GM21825 (cell line): ENCODE results near the gene ANXA5.

Experiments used
- ATAC-seq: cut with Tn5 transposase; IDR thresholded peaks from one replicate; pipeline ENCODE4 v1.9.1; 2021; ENCODE audit warnings: mild to moderate bottlenecking, moderate library complexity; ENCODE audit not compliant: unreplicated experiment

Gene ANXA5

DNA sequence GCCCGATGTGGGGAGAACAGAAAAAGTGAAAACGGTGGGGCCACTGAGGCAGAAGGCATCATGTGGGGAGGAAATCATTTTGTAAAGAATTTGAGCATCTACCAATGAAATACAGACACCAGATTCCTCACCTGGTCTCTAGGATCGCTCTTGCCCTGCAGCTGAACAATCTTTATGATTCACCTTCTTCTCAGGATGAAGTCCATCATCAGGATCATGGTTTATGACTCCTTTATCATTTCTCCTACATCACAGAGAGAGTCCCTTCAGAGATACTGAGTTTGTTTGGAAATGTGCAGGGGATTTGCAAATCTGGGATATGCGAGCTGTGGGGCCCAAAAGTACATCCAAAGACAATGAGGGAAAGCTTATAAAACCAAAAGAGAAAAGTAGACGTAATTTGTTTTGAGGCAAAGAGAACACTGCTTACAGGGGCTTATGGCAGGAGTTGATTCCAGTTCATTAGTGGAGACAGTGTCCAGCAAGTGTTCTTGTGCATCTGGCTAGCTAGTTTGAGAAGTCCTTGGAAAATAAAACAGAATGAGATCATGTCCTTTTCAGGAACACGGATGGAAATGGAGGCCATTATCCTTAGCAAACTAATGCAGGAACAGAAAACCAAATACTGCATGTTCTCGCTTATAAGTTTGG lies 15.3 kb upstream of the ANXA5 start:
- no peak for ATAC-seq

DNA sequence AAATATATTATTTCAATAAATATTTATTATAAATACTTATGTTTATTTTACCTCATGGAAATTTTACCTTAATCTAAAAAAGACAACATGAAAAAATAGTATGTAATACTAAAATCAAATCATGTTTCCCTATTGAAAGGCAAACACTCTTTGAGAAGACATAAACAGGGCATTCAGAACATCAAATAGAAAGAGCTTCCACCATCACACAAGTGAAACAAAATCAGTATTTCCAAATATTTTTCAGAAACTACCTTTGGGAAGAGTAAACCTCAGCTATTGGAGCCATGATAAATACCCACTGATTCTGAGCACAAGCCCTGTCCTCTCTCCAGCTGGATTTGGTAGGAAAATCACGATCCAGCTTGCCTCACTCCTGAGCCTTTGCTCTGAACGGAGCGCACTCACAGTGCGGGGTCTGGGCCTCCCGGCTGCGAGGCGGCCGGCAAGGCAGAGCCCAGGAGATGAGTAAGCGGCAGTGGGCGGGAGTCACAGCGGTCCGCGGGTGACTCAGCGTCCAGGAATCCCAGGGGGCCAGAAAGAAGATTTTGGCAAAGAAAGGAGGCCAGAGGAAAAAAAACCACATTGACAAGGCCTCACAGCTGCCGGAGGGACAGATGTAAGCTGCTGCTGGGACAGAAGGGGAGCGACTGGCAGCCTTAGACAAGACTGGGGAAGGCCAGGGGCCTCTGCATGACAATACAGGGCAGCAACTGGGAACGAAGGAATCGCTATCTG lies 14.7 kb upstream of the ANXA5 start:
- peak; percentile 96 for ATAC-seq

DNA sequence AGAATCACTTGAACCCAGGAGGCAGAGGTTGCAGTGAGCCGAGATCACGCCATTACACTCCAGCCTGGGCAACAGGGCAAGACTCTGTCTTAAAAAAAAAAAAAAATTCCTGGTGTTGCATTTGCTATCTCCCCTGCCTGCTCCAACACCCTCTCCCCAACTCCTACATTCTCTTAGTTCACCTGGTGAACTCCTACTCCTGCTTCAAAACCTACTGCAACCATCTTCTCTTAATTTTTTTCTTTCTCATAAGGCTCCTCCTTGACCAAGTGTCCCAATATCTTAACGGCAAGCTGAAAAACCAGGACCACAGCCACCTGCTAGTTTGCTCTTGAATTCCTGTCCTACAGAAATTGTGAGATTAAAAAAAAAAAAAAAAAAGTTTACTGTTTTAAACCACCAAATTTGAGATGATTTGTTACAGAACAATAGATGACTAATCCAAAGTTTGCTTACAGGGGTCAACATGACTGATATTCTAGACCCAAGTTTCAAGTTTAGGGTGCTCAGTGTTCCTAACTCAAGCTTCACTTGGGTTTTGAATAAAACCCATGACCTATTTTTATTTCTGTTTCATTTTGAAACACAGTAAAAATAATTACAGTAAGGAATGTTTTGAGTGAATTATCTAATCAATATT lies 13.1 kb upstream of the ANXA5 start:
- no peak for ATAC-seq

DNA sequence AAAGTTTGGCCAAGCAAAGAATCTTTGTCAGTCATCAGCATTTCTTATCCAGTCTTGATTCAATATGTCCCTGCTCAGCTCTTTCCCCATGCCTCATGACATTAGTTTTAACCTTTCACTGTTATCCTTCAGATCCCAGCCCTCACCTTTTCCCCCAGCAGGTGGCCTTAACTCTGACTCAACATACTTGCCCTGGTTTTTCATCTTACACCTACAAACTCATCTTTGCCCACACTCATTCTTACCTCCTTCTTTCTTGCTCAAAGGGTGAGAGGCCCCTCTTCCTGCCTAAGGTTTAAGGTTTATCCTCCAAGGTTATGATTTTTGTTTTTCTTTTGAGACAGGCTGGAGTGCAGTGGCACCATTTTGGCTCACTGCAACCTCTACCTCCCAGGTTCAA lies 10.6 kb upstream of the ANXA5 start:
- no peak for ATAC-seq

DNA sequence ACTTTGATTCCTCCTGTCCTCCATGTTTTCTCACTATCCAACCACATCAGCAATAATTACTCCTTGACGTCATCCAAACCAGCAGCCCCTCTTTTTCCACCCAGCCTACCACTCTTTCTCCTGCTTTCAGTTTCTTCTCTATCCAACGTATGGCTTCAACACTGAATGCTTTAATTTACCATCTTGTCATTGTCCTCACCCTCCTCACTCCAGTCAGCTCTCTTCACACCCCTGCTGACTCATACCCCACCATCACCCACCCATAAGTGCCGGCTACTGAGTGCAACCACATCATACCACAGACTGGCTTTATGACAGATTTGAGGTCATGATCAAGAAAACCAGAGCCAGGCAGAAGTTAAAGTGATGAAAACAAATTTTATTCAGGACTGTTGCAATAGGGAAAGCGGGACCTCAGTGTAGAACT lies 9.8 kb upstream of the ANXA5 start:
- peak; percentile 36 for ATAC-seq

DNA sequence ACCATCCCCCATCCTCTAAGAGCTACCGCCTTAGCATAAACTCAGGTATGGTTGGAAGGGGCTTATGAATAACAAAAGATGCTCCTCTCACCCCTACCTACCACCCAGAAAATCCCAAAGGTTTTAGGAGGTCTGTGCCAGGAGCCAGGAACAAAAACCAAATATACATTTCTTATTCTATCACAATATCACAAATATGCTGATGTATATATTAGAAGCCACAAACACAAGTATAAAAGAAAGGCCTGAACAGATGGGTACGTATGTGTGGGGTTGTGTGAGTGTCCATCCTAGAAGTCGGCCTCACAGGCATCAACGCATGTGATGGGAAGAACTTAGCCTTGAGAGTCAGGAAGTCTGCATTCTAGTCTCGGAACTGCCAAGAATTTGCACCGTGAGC lies 8.7 kb upstream of the ANXA5 start:
- ATAC-seq = no peak

DNA sequence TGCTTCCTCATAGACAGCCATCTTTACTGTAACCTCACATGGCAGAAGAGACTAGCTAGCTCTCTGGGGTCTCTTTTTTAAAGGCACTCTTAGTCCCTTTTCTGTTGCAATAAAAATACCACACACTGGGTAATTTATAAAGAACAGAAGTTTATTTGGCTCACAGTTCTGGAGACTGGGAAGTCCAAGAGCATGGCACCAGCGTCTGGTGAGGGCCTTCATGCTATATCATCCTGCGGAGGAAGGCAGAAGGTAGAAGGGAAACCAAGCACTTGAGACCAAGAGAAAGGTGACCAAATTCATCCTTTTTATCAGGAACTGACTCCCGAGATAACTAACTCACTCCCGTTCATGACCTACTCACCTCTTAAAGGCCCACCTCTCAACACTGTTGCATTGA lies 5.4 kb upstream of the ANXA5 start:
- no peak for ATAC-seq

DNA sequence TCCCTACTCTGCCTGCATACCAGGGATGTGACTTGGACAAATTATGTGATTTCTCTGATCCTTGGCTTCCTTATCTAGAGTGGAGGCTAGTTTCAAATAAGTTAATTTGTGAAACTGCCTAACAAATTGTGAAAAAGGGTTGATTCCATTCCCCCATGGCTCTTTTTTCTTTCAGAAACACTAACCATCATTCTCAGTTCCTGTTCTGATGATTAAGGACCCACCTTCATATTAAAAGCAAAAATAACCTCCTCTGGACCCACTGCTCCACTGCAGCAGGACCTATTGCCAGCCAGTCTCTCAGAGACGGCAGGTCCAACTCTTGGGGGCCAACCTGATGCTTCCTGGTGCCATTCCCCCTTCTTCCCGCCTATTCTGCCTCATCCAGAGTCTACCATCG lies 4.5 kb upstream of the ANXA5 start:
- no peak for ATAC-seq

DNA sequence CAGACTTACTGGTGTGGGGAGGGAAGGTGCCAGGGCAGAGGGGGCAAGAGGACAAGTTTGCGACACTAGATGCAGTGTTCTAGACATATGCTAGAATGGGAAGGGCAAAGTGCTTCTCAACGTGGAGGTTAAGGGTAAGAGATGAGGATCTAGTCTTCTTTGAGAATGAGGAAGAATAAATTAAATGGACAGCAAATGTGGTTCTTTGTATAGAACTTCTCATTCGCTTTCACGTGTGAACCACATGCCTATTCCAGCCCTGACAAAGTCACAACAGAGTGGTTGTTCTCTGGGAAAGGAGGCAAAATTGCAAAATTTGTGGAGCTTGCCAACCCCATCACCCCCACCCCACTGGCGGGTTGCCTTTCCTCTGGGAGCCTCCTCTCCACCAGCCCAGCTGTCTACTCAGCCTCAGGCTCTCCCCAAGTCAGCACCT lies 1.5 kb upstream of the ANXA5 start:
- ATAC-seq = no peak

DNA sequence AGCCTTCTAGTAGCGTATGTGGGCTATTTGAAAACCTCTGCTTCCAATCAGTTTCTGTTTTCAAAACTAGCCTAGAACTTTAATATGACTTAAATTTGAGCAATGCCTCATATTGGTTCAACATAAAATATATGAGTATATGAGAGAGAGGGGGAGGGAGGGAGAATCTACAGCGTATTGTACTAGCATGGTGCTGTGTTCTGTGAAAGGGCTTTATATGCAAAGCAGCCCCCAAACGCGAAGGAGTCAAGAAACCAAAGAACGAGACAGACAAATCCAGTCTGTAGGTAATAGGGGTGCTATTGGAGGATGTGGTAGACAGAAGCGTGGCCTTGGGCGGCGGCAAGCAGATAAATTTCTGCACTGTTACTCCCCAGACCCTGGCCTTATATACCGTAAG lies 784 bp upstream of the ANXA5 start:
- ATAC-seq = no peak

DNA sequence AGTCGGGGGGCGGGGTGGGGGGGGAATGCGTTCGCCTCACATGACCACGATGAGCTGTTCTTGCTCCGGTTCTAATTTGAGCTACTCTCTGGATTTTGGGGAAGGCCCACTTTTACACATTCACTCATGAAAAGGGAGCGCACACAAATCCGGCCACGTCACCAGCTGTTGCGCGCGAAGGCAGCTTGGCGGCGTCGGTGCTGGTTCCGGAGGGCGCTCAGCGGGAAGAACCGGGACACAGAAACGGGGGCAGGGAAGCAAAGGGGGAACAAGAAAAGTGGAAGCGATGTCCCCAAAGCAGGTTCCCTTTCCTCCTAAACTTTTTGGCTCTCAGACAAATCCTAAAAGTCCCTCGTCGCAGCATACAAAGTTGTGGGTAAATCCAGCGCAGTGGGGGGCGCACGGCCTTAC lies 605 bp downstream of the ANXA5 start:
- peak; percentile 33 for ATAC-seq

DNA sequence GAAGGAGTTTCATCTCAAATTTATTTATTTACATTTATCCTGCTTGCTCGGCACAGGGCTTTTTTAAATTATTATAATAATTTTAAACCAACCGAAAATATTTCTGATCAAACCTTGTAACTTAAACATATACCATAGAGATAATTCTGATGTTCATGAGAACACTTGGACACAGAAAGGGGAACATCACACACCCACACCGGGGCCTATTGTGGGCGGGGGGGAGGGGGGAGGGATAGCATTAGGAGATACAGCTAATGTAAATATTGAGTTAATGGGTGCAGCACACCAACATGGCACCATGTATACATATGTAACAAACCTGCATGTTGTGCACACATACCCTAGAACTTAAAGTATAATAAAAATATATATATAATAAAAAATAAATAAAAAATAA lies 2.9 kb downstream of the ANXA5 start:
- ATAC-seq = no peak

DNA sequence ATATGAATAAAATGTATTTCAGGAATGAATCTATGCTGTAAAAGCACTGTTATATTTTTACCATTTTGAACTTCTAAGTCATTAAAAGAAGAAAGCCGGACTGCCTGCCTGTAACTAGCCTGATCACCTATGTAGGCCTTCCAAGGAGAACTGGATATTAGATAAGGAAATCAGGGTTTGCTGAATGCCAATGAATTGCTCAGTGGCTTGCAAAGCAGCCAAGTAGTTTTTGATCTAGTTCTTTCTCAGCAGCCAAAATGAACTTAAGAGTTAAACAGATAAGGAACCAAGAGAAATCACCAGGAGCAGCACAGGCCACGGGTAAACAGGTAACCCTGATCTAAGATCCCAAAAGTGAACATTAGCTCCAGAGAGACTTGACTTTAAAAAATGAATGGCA lies 3.3 kb downstream of the ANXA5 start:
- ATAC-seq = no peak

DNA sequence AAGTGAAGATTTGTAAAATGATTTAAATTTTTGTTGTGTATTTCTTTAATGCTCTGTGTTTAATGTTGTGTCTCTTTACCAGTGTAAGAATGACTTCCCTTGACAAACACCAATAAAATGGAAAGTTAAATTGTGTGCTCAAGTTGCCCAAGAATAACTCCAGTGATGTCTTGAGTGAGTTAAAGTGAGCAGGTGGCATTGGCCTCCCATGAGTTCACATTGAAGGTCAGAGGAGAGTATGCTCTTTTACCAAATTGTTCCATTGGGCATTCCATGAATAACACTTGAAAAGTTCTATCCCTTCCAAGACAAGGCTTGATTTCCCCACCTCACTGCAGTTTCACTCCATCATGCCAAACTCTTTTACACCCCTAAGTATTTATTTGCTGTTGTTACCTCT lies 4.5 kb downstream of the ANXA5 start:
- no peak for ATAC-seq

DNA sequence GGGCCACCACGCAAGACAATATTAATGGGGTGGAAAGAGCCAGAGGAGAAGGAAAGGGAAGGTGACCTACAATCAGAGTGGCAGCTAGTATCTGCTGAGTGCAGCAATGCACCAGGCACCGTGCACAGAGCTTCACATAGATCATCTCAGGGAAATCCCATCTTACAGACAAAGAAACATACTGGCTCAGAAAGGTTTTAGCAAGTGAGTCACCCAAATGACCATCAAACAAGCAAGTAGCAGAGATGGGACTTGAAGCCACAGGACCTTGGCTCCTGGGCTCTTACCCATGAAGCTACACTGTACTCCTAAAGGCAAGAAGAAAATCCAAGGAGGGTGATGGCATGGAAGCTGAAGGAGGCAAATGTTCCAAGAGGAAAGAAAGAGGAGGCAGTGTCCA lies 6.8 kb downstream of the ANXA5 start:
- ATAC-seq = peak; percentile 44

DNA sequence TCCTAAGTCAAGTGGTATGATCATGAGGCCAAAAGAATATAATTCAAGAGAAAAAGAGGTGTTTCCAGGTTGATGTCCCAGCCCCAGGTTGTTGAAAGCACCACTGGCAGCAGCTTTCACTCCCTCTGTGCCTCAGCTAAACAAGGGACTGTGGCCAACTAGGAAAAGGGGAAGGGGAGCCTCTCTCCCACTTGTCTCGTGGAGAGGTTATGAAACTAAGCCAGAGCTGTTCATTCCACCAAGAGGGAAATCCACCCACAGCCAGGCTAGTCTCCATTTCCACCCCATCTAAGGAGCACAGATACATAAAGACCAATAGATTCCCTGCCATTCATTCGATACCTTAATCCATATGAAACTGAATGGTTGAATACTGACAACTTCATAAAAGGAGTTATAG lies 8.1 kb downstream of the ANXA5 start:
- no peak for ATAC-seq

DNA sequence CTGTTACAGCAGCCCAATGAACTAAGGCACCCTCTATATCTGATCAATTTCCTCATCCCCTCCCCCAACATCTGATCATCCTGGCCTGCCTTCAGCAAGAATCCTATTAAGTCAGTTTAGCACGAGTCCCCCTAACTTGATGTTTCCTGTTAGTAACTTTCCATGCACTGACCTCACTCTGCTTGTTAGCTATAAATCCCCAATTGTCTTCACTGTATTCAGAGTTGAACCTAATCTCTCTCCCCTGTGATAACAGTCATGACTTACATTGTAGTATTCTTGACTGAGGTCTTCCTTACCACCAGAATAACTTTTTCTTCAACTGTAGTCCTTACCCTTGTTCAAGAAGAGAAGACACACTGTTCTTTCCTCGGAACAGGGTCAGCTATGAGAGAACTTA lies 8.5 kb downstream of the ANXA5 start:
- no peak for ATAC-seq

DNA sequence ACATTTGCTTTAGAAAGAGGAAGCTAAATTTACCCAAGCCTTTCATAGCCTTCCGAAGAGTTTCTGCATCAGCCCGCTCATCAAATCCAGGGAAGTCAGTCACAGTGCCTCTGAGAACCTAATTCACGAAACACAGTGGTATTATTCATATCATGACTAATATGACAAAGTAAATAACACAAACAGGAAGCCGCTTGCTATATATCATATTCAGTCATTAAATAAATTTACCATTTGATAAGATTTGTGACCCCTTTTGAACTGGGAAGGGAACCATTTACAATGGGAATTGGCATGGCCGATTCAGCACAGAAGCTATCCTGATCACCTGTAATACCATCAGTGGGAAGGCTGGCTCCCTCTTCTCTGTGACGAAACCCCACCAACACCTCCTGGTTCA lies 10.5 kb downstream of the ANXA5 start:
- no peak for ATAC-seq

DNA sequence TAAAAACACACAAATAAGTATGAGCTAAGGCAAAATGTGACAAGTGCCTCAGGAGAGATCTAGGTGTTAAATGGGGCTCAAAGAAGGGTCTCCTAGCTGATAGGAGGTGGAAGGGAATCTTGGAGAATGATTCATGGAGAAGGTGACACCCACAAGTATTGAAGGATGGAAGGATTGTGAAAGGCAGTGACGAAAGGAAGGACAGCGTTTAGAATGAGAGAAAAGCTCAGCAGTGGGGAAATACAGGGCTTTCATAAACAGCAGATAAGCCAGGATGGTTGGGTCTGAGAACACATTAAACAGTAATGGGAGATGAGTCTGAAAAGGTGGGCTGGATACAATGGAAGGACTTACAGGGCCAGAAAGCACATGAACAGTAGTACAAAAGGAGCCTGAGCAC lies 11.5 kb downstream of the ANXA5 start:
- ATAC-seq = no peak

DNA sequence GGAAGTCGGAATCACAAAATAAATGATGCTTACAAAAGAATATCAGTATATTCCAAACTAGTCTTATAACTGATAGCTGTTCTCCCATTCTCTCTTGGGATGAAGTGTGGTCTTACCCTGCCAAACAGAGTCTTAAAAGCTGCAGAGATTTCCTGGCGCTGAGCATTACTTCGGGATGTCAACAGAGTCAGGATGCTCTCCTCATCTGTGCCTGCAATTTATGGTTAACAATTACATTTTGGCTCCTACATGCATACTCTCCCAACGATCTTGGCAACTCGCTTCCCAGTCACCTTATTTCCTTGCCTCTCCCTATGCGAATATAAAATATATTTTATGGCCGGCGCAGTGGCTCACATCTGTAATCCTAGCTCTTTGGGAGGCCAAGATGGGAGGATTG lies 12.2 kb downstream of the ANXA5 start:
- ATAC-seq = no peak

DNA sequence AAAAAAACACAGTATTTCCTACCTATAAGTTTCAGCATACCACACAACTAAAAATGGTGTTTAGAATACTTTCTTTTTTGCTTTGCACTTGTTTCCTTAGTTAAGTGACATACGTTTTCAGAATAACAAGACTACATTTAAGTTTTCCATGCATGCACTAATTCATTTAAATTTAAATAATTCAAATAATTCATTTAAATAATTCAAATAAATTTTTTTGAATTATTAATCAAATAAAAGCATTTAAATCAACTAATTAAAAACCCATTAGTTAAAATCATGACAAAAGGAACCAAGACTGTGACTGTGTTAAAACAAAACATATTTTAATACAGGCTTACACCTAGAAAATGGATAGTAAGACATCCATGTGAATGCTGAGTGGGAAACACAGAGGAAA lies 12.8 kb downstream of the ANXA5 start:
- no peak for ATAC-seq

DNA sequence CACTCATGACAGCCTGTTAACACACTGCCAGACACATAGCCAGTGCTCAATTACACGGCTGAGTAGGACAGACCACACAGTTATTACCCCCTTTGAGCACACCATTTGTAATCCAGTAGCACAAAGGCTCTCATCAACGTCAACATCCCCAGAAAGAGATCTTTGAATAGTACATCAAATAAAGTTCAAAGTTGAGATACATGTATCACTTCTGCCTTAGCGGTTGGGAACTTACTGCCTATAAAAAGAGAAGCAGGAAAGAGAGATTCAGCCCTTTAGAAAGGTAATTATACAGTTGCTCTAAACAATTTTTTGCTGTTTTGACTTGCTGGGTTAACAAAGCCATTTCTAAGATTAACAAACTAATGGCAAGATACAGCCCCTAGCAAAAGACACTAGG lies 16.2 kb downstream of the ANXA5 start:
- ATAC-seq = no peak
